Measurements from ENCODE around the gene SPAG17.

Gene SPAG17

GRCh38 chr1:118049981-118050380 is 135.0 kb downstream of the SPAG17 start:
- no peak for DNase-seq

- DNase-seq = no peak
Observed at GRCh38 chr1:118047650-118048224, 137.3 kb downstream of the SPAG17 start.

DNA sequence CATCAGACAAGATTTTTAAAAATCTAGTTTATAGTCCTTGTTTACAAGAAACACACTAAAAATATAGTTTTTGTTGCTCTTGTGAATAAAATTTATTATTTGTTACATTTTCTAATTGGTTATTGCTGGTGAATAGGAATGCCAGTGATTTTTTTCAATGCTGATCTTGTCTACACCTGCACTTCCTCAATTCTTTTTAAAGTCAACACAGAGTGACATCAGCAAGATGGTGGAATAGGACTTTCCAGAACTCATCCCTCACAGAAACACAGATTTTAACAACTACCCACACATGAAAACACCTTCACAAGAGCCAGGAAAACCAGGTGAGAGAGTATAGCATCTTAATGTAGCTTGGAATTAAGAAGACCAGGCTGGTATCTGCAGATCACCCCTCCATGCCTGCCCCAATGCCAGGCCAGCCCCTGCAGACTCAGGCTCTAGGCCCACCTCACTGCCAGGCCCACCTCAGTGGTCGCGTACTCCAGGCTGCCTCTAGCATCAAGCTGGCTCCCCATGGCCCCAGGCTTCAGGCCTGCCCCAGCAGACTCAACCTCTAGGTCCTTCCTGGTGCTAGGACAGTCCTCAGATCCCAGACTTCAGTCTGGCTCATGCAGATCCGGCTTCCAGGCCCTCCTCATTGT is 137.9 kb downstream of the SPAG17 start:
- DNase-seq = no peak

DNA sequence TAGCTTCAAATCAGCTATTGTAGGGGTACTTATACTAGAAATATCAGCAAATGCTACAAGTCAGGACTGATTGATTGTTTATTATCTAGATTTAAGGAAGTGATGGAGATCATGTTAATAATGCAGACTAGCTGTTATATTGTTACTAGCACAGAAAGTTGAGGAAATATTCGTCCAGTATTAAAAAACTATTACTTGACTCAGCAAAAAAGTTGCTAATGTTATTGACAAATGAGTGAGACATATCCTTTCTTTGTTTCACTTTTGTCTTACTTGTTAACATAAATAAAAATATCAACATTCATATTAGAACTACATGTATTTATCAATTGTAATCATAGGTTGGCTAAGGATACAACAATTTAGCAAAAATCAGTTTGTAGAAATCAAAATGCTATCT is 141.4 kb downstream of the SPAG17 start:
- no peak for DNase-seq

DNA sequence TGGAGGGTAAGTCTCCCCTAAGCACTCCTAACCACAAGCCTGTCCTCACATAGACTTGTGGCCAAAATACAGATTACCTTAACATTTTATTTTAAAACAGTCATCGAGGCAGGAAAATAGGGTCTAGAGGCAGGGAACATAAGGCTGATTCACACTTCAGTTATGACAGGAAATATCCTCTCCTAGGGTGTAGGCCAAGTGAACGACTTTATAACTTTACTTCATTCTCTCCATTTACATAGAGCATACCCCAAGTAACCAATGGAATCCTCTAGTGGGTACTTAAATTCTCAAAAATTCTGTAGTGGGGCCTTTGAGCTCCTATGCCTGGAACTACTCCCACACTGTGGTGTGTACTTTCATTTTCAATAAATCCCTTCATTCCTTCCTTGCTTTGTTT is 142.5 kb downstream of the SPAG17 start:
- DNase-seq = no peak

DNA sequence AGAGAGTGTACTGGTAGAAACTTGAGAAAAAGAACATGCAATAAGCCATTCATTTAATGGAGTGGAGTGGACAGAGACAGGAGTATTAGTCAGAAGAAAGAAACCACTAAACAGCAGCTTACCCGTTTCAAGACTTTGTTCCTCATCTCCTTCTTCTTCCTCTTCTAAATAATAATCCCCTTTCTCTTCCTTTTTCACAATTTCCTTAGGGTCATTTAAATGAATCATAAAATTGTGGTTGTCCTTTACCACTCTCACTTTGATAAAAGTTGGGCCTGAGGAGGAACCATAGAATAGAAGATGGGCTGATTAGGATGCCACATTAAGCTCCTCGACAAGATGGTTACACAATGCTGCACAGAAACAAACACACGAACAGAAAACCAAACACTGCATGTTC is 145.9 kb downstream of the SPAG17 start:
- DNase-seq = no peak

- no peak for DNase-seq
Observed at GRCh38 chr1:118032883-118033282, 152.1 kb downstream of the SPAG17 start.

DNA sequence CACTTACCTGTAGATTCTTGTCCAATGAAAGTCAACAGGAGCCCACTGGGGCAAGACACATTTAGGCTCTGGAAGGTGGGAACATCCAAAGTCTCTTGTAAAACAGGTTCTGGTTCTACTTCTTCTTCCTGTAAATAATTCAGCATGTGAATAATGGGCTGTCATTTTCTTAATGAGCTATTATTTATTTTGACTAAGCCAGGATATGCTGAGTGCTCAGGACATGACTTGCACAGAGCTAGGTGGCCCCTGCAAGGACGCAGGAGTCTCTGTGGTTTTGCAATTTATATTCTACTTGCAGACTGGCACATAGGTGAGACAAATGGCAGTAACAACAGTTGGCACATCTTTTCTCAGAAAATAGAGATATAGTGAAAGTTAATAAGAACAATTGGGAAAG is 156.8 kb downstream of the SPAG17 start:
- no peak for DNase-seq

DNA sequence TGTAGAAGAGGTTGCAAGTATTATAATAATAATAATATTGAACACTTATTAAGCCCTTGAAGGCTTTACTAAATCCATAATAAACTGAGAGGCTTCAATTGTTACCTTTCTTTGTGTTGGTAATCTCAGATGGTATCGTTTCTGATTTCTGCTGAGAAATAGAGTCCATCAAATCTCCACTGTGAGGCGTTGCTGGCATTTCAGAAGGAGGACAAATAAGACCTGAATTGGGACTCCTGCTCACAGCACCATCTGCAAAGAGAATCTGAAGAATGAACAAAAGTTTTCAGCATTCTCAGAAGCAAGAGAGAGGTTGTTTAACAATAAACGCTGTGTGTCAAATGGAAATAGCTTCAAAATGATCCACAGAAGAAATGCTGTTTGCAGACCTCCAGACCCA is 161.8 kb downstream of the SPAG17 start:
- DNase-seq = no peak

DNA sequence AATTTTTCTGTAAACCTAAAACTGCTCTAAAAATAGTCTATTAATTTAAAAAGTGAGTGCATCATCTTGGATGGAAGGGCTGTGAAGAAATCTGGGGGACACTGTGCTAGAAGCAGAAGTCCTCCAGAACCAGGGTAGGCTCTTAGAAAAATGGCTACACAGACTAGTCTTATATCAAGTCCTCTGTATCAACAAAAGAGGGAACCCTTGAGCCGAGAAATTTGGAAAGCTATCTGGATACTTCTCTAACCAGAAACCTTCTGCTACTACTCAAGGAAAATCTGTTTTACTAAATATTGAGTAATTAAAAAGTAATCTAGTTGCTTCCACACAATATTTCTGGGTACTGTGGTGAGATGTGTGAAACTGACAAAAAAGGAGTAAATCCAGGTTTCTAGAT is 163.4 kb downstream of the SPAG17 start:
- DNase-seq = no peak

GRCh38 chr1:118018060-118018459 is 167.0 kb downstream of the SPAG17 start:
- no peak for DNase-seq

GRCh38 chr1:118013938-118014337 is 171.1 kb downstream of the SPAG17 start:
- no peak for DNase-seq

DNA sequence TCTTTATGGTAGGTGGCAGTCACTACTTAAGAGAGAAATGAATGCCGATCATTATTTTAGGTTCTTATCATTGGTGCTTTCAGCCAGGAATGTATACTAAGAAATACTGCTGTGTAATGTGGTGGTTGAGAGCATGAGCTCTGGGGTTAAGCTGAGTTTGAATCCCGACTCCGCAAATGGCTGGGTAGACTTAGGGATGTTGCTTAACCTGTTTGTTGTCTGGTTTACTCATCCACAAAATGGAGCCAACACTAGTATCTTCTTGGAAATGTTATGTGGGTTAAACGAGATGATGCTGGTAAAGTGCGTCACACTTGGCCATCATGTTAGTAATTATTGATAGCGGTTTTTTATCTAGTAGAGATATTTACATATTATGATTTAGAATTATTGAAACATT is 171.7 kb downstream of the SPAG17 start:
- no peak for DNase-seq

GRCh38 chr1:118012515-118013124 is 172.4 kb downstream of the SPAG17 start:
- no peak for DNase-seq

- DNase-seq = no peak
Observed at GRCh38 chr1:118008011-118008410, 177.0 kb downstream of the SPAG17 start.

DNA sequence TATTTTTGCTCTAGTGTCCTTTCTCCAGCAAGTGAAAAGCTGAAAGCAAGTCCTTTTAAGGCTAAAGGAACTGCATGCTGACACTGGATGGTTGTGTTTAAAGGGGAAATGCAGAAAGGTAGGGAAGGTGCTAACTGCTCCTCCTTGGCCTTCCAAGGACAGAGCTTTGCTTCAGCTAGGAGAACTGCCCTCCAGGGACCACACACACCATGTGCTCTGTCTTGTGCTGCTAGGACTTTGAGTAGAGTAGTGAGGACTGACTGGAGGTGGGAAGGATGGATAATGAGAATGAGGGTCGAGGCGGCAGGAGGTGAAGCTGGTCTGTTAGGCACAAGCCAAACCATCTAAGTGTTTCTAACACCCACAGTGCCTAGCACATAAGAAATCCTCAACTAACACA is 177.6 kb downstream of the SPAG17 start:
- no peak for DNase-seq

DNA sequence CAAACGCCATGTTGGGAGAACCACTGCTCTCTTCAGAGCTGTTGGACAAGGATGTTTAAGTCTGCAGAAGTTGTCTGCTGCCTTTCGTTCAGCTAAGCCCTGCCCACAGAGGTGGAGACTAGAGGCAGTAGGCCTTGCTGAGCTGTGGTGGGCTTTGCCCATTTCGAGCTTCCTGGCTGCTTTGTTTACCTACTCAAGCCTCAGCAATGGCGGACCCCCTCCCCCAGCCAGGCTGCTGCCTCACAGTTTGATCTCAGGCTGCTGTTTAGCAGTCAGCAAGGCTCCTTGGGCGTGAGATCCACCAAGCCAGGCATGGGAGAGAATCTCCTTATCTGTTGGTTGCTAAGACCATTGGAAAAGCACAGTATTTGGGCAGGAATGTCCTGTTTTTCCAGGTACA is 180.7 kb downstream of the SPAG17 start:
- no peak for DNase-seq

GRCh38 chr1:117985973-117986372 is 199.1 kb downstream of the SPAG17 start:
- DNase-seq = no peak

DNA sequence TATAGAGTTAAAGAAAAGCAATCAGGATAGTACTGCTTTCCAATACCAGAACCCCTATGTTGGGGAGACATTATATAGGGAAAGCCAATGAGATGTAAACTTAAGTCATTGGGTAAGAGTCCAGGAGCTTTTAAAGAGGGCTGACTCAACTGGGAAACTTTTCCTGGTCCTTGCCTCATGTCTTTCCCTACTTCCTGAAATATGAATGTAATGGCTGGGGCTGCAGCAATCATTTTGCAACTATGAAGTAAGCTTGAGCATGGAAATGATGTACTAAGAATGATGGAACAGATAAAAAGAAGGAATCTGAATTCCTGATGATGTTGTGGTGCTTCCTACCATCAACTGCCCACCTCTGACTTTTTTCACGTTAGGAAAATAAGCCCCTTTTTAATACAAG is 199.8 kb downstream of the SPAG17 start:
- DNase-seq = no peak

DNA sequence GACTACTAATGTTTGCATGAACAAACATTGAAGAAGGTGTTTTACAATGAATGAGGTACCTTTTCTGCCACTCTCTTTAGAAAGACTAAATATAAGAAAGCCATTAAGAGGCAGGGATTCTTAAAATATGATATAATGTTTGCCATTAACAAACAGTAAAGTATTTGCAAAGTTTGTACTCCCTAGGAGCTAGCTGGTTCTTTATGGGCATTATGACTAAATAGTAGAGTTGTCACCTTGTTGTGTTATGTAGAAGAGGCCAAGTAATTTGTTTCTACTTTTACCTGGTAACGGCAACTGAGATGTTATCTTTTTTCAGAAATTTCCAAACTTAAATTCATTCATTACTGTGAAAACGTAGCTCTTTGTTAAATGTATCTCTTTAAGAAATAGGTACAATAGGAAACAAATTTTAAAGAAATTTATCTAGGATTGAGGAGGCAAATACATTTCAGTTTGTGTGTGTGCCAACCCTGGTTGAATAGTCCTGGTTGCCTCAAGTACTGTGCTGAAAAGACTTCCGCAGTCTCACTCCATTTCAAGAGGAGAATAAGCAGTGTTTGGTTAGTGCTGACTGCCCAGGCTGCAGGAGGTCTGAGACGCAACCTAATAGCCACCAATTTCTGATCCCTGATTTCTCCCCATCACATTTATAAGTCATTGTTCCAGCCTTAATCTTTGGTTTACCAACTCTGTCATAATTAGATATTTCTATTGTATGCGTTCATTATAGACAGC is 203.4 kb downstream of the SPAG17 start:
- no peak for DNase-seq

- DNase-seq = no peak
Observed at GRCh38 chr1:117976381-117976780, 208.6 kb downstream of the SPAG17 start.

DNA sequence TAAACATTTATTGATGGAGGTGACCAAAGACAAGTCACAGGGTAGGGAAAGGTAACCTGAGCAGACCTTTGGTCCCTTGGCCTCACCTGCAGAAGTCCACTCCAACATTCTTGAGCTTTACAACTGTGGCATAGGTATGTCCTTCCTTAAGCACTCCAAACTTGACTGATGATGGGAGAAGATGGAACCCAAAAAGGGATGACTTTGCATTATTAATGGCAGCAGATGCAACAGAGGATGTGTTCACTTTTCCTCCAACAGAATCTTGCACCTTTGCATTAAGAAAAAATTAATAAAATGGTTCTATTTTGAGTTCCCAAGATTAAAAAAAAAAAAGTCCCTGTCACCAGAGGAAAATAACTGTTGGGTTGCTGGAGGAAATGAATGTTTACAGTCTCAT is 213.3 kb downstream of the SPAG17 start:
- no peak for DNase-seq

- no peak for DNase-seq
Observed at GRCh38 chr1:117970252-117970651, 214.8 kb downstream of the SPAG17 start.

GRCh38 chr1:117967881-117968280 is 217.1 kb downstream of the SPAG17 start:
- no peak for DNase-seq
